Spleen (tissue), 11 donors: ENCODE results near the gene SPATA31C1. TPM values are rescaled to one million over a fixed set of nuclear protein-coding genes. Genes with fewer than 3 reads are reported as not detected.

Source experiments
- DNase-seq: peaks from one replicate; pipeline ENCODE4 v3.0.0-alpha.2; 2020
- H3K27ac ChIP-seq, 8 donors: fragments of 200-600 bp; sonication (generic) in 7 of 8; 1 replicate in 4 of 8; 2 replicates in 4 of 8; pipeline versions ENCODE4 v1.5.0 to v1.8.0; 2016 to 2021; ENCODE audit warnings: inconsistent platforms in 4 of 8, mild to moderate bottlenecking in 4 of 8, moderate library complexity in 1 of 8
- H3K27me3 ChIP-seq, 7 donors: fragments of 200-600 bp; sonication (generic) in 6 of 7; replicated peaks in 1 of 7; 1 replicate in 4 of 7; 2 replicates in 3 of 7; pipeline versions ENCODE4 v1.5.0 to v1.8.0; 2016 to 2021; ENCODE audit warnings: inconsistent platforms in 3 of 7, mild to moderate bottlenecking in 1 of 7
- H3K36me3 ChIP-seq, 6 donors: fragments of 200-600 bp; sonication (generic) in 5 of 6; 1 replicate in 4 of 6; 2 replicates in 2 of 6; pipeline versions ENCODE4 v1.5.0 to v1.8.0; 2016 to 2021; ENCODE audit warnings: inconsistent platforms in 2 of 6
- H3K4me1 ChIP-seq, 6 donors: fragments of 200-600 bp; sonication (generic) in 5 of 6; 1 replicate in 3 of 6; 2 replicates in 3 of 6; pipeline versions ENCODE4 v1.5.0 to v1.8.0; 2016 to 2021; ENCODE audit warnings: inconsistent platforms in 3 of 6
- H3K4me3 ChIP-seq, 8 donors: fragments of 200-600 bp; sonication (generic) in 7 of 8; 1 replicate in 4 of 8; 2 replicates in 4 of 8; pipeline versions ENCODE4 v1.5.0 to v1.8.0; 2016 to 2021; ENCODE audit warnings: inconsistent platforms in 4 of 8, mild to moderate bottlenecking in 4 of 8, moderate library complexity in 2 of 8
- H3K9me3 ChIP-seq, 8 donors: fragments of 200-600 bp; sonication (generic) in 7 of 8; 1 replicate in 4 of 8; 2 replicates in 4 of 8; pipeline versions ENCODE4 v1.5.0 to v1.8.0; 2016 to 2021; ENCODE audit warnings: inconsistent platforms in 4 of 8
- POLR2A ChIP-seq, 3 donors: fragments of 450-650 bp; IDR thresholded peaks; one replicate each; pipeline ENCODE4 v1.5.1; 2017; ENCODE audit warnings: antibody characterized with exemption in 3 of 3, mild to moderate bottlenecking in 1 of 3
- POLR2AphosphoS5 ChIP-seq, 3 donors: sonication (generic); formaldehyde crosslinking; IDR thresholded peaks; one replicate each; pipeline ENCODE4 v1.5.1; 2017; ENCODE audit warnings: antibody characterized with exemption in 3 of 3
- WGBS, 5 donors: extraction: QIAGEN DNeasy Blood & Tissue Kit in 3 of 5; methylation state at CpG; one replicate each; pipeline versions ENCODE4 v1.1.5 to v1.1.7; 2013 to 2018; 5-methylcytosine and 5-hydroxymethylcytosine counted together
- intact Hi-C: fragments of 100-400 bp; cut with DNase I; formaldehyde crosslinking; loops from one replicate; pipeline ENCODE4 v1.15.0; 2023; ENCODE audit warnings: low total_unique reads
- polyA plus RNA-seq, 3 donors: library from polyadenylated mRNA; stranded (reverse); fragments of 200-250 nt; gene quantifications; one replicate each; pipeline ENCODE4 v1.2.1, GENCODE V29; 2013
- total RNA-seq, 7 donors: library from RNA; depleted of rRNA in 3 of 7; stranded (reverse); fragments of >200 nt in 3 of 7; fragmentation: NEBNext Ultra II Directional in 4 of 7; extraction: Animal tissue kit (Norgen Biotek cat#: 25700) in 4 of 7; gene quantifications; one replicate each; pipeline versions ENCODE4 v1.1.0 to v1.2.1, GENCODE V29; 2016 to 2021
- TF ChIP-seq, protein P1 (sequence below), 11 experiments: fragments of 200-600 bp in 7 of 11; fragments of 450-650 bp in 4 of 11; sonication (generic) in 4 of 11; IDR thresholded peaks in 8 of 11; conservative IDR thresholded peaks in 3 of 11; 1 replicate in 7 of 11; 2 replicates in 4 of 11; pipeline versions ENCODE4 v1.4.0 to v1.8.0; 2016 to 2021; ENCODE audit warnings: antibody characterized with exemption in 11 of 11, inconsistent platforms in 4 of 11, mild to moderate bottlenecking in 1 of 11
- donor health status: healthy with polysubstance abuse.
- donor health status: DM: no; HTN: no; CAD: no; lungs with moderate emphysema.
- donor health status: DM: no; HTN: no; CAD: no.
- donor health status: Bipolar disorder and iron deficiency.
- donor health status: healthy.
- donor health status: DM: no; HTN: no; CAD: no.
- donor health status: DM: yes; HTN: yes; CAD: no.

The SPATA31C1 gene
- total and polyA plus RNA-seq, 10 donors, result not detected

- WGBS, 5 donors, result 82 to 91% (median 85%) methylated on average over 7 of the region's 7 CpGs
- Histone ChIP-seq H3K36me3 (no peaks in the 10 kb centered on the region), H3K4me3 (no peak overlapping the region), H3K27ac (no peak overlapping the region), H3K27me3 (peaks cover 0 to 6% (median 0%) of the 10 kb centered on the region in 7 donors), H3K9me3 (no peaks in the 10 kb centered on the region), H3K4me1 (no peaks in the 10 kb centered on the region)
- DNase-seq, result no peak
- TF ChIP-seq POLR2A (IDR thresholded peaks at IDR 0.05) (no peak), POLR2AphosphoS5 (IDR thresholded peaks at IDR 0.05) (no peak)
- TF ChIP-seq, protein P1, sequence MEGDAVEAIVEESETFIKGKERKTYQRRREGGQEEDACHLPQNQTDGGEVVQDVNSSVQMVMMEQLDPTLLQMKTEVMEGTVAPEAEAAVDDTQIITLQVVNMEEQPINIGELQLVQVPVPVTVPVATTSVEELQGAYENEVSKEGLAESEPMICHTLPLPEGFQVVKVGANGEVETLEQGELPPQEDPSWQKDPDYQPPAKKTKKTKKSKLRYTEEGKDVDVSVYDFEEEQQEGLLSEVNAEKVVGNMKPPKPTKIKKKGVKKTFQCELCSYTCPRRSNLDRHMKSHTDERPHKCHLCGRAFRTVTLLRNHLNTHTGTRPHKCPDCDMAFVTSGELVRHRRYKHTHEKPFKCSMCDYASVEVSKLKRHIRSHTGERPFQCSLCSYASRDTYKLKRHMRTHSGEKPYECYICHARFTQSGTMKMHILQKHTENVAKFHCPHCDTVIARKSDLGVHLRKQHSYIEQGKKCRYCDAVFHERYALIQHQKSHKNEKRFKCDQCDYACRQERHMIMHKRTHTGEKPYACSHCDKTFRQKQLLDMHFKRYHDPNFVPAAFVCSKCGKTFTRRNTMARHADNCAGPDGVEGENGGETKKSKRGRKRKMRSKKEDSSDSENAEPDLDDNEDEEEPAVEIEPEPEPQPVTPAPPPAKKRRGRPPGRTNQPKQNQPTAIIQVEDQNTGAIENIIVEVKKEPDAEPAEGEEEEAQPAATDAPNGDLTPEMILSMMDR (IDR thresholded peaks at IDR 0.05 in 8 of 11, conservative IDR thresholded peaks at IDR 0.05 in 3 of 11), result no peak
- intact Hi-C loops, result no loop called here
Observed at GRCh38 chr9:87871425-87872078, 46.2 kb upstream of the SPATA31C1 start.

- 78 to 94% (median 89%) methylated on average over 7 to 8 of the region's 8 CpGs for WGBS, 5 donors
- Histone ChIP-seq H3K4me3 (no peak overlapping the region), H3K36me3 (no peaks in the 10 kb centered on the region), H3K4me1 (no peaks in the 10 kb centered on the region), H3K27me3 (peaks cover 0 to 8% (median 0%) of the 10 kb centered on the region in 7 donors), H3K9me3 (no peaks in the 10 kb centered on the region), H3K27ac (no peak overlapping the region)
- TF ChIP-seq, protein P1 (IDR thresholded peaks at IDR 0.05 in 8 of 11, conservative IDR thresholded peaks at IDR 0.05 in 3 of 11), result no peak
- TF ChIP-seq POLR2AphosphoS5 (IDR thresholded peaks at IDR 0.05), result no peak
- TF ChIP-seq POLR2A (IDR thresholded peaks at IDR 0.05), result no peak
- DNase-seq, result peak; percentile 61
- intact Hi-C loops, result no loop called here
Observed at GRCh38 chr9:87872079-87872624, 45.6 kb upstream of the SPATA31C1 start.

GRCh38 chr9:87873607-87874303 lies 44.0 kb upstream of the SPATA31C1 start:
- no peak overlapping the region for H3K4me3 ChIP-seq
- H3K36me3 ChIP-seq, result no peaks in the 10 kb centered on the region
- no peak for DNase-seq
- intact Hi-C loops, result no loop called here
- no peaks in the 10 kb centered on the region for H3K4me1 ChIP-seq
- no peaks in the 10 kb centered on the region for H3K9me3 ChIP-seq
- TF ChIP-seq, protein P1 (IDR thresholded peaks at IDR 0.05 in 8 of 11, conservative IDR thresholded peaks at IDR 0.05 in 3 of 11), result no peak
- TF ChIP-seq POLR2AphosphoS5 (IDR thresholded peaks at IDR 0.05) (no peak), POLR2A (IDR thresholded peaks at IDR 0.05) (no peak)
- H3K27me3 ChIP-seq, result peaks cover 0 to 5% (median 0%) of the 10 kb centered on the region in 7 donors
- WGBS, 5 donors, result 60 to 98% (median 96%) methylated on average over 1 to 5 of the region's 5 CpGs
- no peak overlapping the region for H3K27ac ChIP-seq

DNA sequence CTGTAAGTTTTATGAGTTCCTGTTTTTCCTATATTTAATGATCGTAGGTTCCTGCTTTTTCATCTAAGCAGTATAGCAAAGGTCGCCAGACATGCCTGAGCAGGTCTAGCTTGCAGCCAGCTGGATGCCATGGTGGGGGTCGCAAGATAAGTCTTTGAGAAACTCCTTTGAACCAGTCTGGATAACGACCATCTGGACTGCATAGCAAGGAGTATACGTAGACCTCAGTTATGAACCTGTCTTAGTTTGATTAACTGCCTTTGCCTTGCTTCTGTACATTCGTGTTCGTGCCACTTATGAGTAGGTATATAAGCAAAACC lies 43.5 kb upstream of the SPATA31C1 start:
- Histone ChIP-seq H3K4me3 (no peak overlapping the region), H3K27me3 (peaks cover 0 to 5% (median 0%) of the 10 kb centered on the region in 7 donors), H3K4me1 (no peaks in the 10 kb centered on the region), H3K36me3 (no peaks in the 10 kb centered on the region), H3K9me3 (no peaks in the 10 kb centered on the region), H3K27ac (no peak overlapping the region)
- intact Hi-C loops, result no loop called here
- TF ChIP-seq POLR2AphosphoS5 (IDR thresholded peaks at IDR 0.05) (no peak), POLR2A (IDR thresholded peaks at IDR 0.05) (no peak)
- TF ChIP-seq, protein P1 (IDR thresholded peaks at IDR 0.05 in 8 of 11, conservative IDR thresholded peaks at IDR 0.05 in 3 of 11), result no peak
- 49 to 61% (median 59%) methylated on average over 7 of the region's 7 CpGs for WGBS, 5 donors
- peak; percentile 39 for DNase-seq
